Cardiac fibroblast (primary cell): ENCODE data around the gene LPP.
A peak's percentile ranks its signal among the peaks of the same experiment; 100 is the strongest.

Experiments used
- DNase-seq, 2 donors: peaks; one replicate each; pipeline versions ENCODE4 v3.0.0 to v3.0.0-alpha.2; 2010; ENCODE audit warnings: low read depth in 2 of 2
- H3K4me3 ChIP-seq, 2 donors: replicated peaks in 1 of 2; 1 replicate in 1 of 2; 2 replicates in 1 of 2; pipeline ENCODE4 v1.5.1; 2011; ENCODE audit warnings: low read depth in 2 of 2, low read length in 2 of 2, mild to moderate bottlenecking in 2 of 2, moderate library complexity in 1 of 2
- TF ChIP-seq, protein P1 (sequence below): IDR thresholded peaks from one replicate; pipeline ENCODE4 v1.5.1; 2011; ENCODE audit warnings: low read depth, mild to moderate bottlenecking, low read length, inconsistent platforms

Gene LPP

DNA sequence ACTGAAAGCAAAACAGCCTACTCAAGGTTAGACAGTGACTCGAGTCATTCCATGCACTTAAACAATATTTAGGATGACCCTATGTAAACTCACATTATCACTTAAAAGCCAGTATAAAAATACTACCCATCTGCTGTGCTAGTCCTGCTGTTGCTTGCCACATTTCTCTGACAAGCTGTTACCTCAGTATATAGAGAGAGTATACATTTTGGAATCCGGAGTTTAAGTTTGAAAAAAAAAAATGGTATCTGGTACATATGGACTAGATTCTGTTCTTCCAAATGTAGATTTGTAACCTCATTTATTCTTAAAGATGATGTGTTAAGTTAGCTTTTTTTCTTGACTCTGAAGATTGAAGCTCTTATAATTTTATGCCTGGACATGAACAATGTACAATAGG is 514.0 kb downstream of the LPP start:
- DNase-seq: no peak
- TF ChIP-seq, protein P1, sequence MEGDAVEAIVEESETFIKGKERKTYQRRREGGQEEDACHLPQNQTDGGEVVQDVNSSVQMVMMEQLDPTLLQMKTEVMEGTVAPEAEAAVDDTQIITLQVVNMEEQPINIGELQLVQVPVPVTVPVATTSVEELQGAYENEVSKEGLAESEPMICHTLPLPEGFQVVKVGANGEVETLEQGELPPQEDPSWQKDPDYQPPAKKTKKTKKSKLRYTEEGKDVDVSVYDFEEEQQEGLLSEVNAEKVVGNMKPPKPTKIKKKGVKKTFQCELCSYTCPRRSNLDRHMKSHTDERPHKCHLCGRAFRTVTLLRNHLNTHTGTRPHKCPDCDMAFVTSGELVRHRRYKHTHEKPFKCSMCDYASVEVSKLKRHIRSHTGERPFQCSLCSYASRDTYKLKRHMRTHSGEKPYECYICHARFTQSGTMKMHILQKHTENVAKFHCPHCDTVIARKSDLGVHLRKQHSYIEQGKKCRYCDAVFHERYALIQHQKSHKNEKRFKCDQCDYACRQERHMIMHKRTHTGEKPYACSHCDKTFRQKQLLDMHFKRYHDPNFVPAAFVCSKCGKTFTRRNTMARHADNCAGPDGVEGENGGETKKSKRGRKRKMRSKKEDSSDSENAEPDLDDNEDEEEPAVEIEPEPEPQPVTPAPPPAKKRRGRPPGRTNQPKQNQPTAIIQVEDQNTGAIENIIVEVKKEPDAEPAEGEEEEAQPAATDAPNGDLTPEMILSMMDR: no peak
- no peak overlapping the region for H3K4me3 ChIP-seq

DNA sequence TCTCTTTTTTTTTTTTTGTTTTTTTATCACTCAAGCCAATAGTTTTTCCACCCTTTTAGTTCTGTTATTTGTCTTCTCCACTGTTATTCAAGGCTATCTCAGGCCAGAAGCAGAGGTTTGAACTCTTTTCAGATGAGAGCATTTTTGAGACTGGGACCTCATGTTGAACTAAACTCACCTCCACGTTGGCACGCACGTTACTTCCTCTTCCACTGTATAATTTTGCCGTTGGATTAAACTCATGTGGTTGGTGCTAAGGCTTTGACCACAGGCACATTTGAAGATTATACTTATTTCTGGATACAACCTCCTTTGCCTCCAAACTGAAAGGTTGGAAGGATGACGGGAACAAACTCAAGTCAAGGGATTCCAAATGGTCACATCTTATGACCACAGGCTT is 516.5 kb downstream of the LPP start:
- H3K4me3 ChIP-seq: no peak overlapping the region
- DNase-seq: no peak
- TF ChIP-seq, protein P1: no peak

DNA sequence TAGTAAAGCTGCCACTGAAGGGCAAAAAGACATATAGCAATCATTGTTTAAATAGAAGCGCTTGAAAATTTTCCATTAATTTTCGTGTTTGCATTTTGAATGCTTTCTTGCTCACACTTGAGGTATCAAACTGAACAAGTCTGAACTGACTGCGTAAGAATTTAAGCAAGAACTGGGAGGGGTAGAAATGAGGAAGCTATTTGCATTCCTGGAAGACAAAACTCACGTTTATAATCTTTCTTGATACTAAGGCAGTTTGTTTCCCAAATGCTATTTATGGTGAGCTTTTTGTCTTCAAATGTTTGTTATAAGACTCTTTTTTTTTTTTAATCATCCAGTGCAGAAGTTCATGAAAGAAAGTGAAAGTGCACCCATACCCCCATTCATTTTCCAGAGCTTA is 518.0 kb downstream of the LPP start:
- DNase-seq: peak in 1 of 2 donors; percentile 26
- H3K4me3 ChIP-seq: no peak overlapping the region

DNA sequence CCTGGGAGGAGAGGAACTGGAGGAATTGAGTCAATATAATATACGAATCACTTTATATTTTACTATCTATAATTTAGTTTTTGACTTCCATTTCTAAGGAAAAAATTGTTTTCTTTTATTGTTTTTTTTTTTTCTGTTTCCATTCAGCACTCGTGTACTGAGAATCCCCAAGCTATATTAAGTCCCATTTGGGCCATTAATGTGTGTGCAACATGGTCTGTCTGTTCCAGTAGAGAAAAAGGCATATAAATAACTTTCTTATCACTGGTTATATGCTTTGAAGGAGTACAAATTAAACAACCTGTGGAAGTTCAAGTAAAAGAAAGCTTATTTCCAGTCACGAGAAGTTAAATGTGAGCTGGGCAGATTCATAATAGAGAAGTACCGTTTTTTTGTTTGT is 518.9 kb downstream of the LPP start:
- no peak for DNase-seq
- H3K4me3 ChIP-seq: no peak overlapping the region
- TF ChIP-seq, protein P1: no peak

More for the DNA sequence above, 518.0 kb downstream of the LPP start:
- TF ChIP-seq, protein P1: no peak

DNA sequence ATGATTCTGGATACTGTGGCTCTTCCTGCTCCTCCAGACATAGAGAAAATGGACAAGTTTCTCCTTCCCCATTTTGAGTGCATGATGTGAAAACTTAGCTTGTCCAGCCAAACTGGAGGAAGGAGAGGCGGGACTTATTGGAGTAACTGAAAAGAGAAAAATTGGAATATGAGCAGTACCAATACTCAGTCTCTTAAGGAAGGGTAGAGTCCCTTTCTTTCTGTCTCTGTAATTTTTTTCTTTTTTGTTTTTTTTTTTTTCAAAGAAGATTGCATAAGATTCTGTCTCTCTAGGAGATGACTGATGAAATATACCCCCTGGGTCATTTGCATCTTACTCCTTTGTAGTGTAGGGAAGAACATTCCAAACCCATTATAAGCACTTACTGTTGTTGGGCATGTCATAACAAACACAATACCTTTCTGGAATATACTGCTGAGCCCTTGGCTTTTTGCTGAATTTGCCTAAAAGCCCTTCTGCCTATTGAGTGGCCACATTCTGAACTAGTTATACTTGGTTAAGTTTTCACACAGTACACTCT is 519.8 kb downstream of the LPP start:
- peak; percentile 92 to 97 for DNase-seq
- no peak overlapping the region for H3K4me3 ChIP-seq
- TF ChIP-seq, protein P1: no peak

DNA sequence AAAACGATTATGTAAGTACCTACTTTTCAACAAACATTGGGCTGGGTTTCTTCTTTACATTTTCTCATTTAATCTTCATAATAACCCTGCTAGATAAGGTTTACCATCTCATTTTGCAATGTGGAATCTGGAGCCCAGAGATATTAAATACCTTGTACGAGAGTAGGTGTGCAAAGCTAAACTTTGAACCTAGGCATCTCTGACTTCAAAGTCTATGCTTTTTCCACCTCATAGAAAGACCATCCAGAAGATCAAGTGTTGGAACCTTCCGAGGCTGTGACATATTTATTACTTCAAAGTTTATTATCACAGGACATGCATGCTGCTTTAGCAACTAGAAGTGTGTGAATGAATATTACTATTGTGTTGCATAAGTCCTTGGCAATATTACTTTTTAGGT is 520.6 kb downstream of the LPP start:
- no peak overlapping the region for H3K4me3 ChIP-seq
- TF ChIP-seq, protein P1: no peak
- no peak for DNase-seq

DNA sequence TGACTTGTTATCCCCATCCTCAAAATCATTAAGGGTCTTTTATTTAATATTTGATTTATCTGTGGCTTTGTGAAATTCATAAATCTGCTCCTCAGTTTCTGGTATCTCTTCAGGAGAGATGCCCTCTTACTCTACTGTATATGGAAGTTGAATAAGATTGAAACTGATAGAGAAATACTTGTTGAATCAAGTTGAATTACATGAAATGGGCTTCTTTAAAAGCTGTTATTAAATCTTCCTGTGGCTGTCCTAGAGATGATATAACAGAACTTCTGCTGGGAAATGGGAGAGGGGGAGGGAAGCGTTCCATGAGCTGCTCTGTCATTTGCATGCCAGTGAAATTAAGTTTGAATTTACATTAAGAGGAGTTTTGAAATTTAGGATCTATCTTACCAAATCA is 523.4 kb downstream of the LPP start:
- H3K4me3 ChIP-seq: no peak overlapping the region
- no peak for DNase-seq
- TF ChIP-seq, protein P1: no peak
